HG03571 (cell line): ENCODE results near the gene FARS2.
A peak's percentile ranks its signal among the peaks of the same experiment; 100 is the strongest.

Source experiments
- ATAC-seq: cut with Tn5 transposase; IDR thresholded peaks from one replicate; pipeline ENCODE4 v1.9.1; 2021; ENCODE audit not compliant: unreplicated experiment

FARS2 gene

GRCh38 chr6:5497896-5498578 is 236.7 kb downstream of the FARS2 start:
- ATAC-seq = no peak

GRCh38 chr6:5498579-5498899 is 237.2 kb downstream of the FARS2 start:
- ATAC-seq = no peak

GRCh38 chr6:5499644-5500306 is 238.5 kb downstream of the FARS2 start:
- ATAC-seq = no peak

- ATAC-seq = no peak
Measured at GRCh38 chr6:5501837-5502236, 240.5 kb downstream of the FARS2 start.

- ATAC-seq = no peak
Measured at GRCh38 chr6:5504078-5504477, 242.8 kb downstream of the FARS2 start.

- ATAC-seq = peak; percentile 37
Measured at GRCh38 chr6:5506149-5506548, 244.8 kb downstream of the FARS2 start.

- peak; percentile 31 for ATAC-seq
Measured at GRCh38 chr6:5506597-5506996, 245.3 kb downstream of the FARS2 start.

GRCh38 chr6:5507131-5507681 is 245.9 kb downstream of the FARS2 start:
- ATAC-seq = peak; percentile 89

GRCh38 chr6:5509106-5509505 is 247.8 kb downstream of the FARS2 start:
- no peak for ATAC-seq

GRCh38 chr6:5510331-5511133 is 249.2 kb downstream of the FARS2 start:
- no peak for ATAC-seq

GRCh38 chr6:5511954-5512353 is 250.6 kb downstream of the FARS2 start:
- no peak for ATAC-seq

- no peak for ATAC-seq
Measured at GRCh38 chr6:5512422-5512821, 251.1 kb downstream of the FARS2 start.

GRCh38 chr6:5513408-5513807 is 252.1 kb downstream of the FARS2 start:
- no peak for ATAC-seq

- ATAC-seq = no peak
Measured at GRCh38 chr6:5514353-5514752, 253.0 kb downstream of the FARS2 start.

GRCh38 chr6:5515200-5515599 is 253.9 kb downstream of the FARS2 start:
- no peak for ATAC-seq

- ATAC-seq = no peak
Measured at GRCh38 chr6:5516036-5516435, 254.7 kb downstream of the FARS2 start.

- ATAC-seq = no peak
Measured at GRCh38 chr6:5517796-5518195, 256.5 kb downstream of the FARS2 start.

GRCh38 chr6:5518936-5519491 is 257.7 kb downstream of the FARS2 start:
- no peak for ATAC-seq

GRCh38 chr6:5520796-5521195 is 259.5 kb downstream of the FARS2 start:
- ATAC-seq = no peak

- ATAC-seq = no peak
Measured at GRCh38 chr6:5521322-5521721, 260.0 kb downstream of the FARS2 start.

GRCh38 chr6:5522147-5522546 is 260.8 kb downstream of the FARS2 start:
- no peak for ATAC-seq
